Uterus (tissue), 4 donors: Measurements from ENCODE around the gene CACNA1C. TPM values are rescaled to one million over a fixed set of nuclear protein-coding genes. Genes with fewer than 3 reads are reported as not detected.
A peak's percentile ranks its signal among the peaks of the same experiment; 100 is the strongest.

Experiments
- DNase-seq, 2 donors: peaks; one replicate each; pipeline ENCODE4 v3.0.0-alpha.2; 2019 to 2020
- H3K27ac ChIP-seq, 2 donors: fragments of 200-600 bp; sonication (generic); 1 replicate in 1 of 2; 2 replicates in 1 of 2; pipeline ENCODE4 v1.5.1; 2016 to 2018
- H3K27me3 ChIP-seq, 2 donors: fragments of 200-600 bp; sonication (generic); one replicate each; pipeline ENCODE4 v1.5.1; 2018 to 2019; ENCODE audit warnings: control low read depth in 1 of 2
- H3K36me3 ChIP-seq, 2 donors: fragments of 200-600 bp; sonication (generic); one replicate each; pipeline ENCODE4 v1.5.1; 2019; ENCODE audit warnings: control low read depth in 1 of 2
- H3K4me1 ChIP-seq, 2 donors: fragments of 200-600 bp; sonication (generic); one replicate each; pipeline ENCODE4 v1.5.1; 2018 to 2019; ENCODE audit warnings: control low read depth in 1 of 2
- H3K4me3 ChIP-seq, 2 donors: fragments of 200-600 bp; sonication (generic); 1 replicate in 1 of 2; 2 replicates in 1 of 2; pipeline ENCODE4 v1.5.1; 2018 to 2019; ENCODE audit warnings: mild to moderate bottlenecking in 1 of 2
- H3K9me3 ChIP-seq, 2 donors: fragments of 200-600 bp; sonication (generic); one replicate each; pipeline ENCODE4 v1.5.1; 2019; ENCODE audit warnings: control low read depth in 1 of 2
- CTCF ChIP-seq, 4 experiments: fragments of 200-600 bp in 2 of 4; fragments of 450-650 bp in 2 of 4; sonication (generic) in 2 of 4; IDR thresholded peaks; one replicate each; pipeline ENCODE4 v1.5.1; 2016 to 2019; ENCODE audit warnings: antibody characterized with exemption in 4 of 4, mild to moderate bottlenecking in 2 of 4, moderate library complexity in 1 of 4
- POLR2A ChIP-seq, 2 donors: fragments of 450-650 bp; IDR thresholded peaks; one replicate each; pipeline ENCODE4 v1.6.1; 2016; ENCODE audit warnings: antibody characterized with exemption in 2 of 2, mild to moderate bottlenecking in 1 of 2, moderate library complexity in 1 of 2
- intact Hi-C: fragments of 100-400 bp; cut with DNase I; formaldehyde crosslinking; loops from one replicate; pipeline ENCODE4 v1.15.1; 2023; ENCODE audit warnings: low total_unique reads
- total RNA-seq, 4 donors: library from RNA; depleted of rRNA in 3 of 4; stranded (reverse); fragments of >200 nt in 3 of 4; gene quantifications; one replicate each; pipeline versions ENCODE4 v1.1.0 to v1.2.4, GENCODE V29; 2014 to 2023
- donor health status: DM: yes; HTN: yes; CAD: no.

CACNA1C gene
- total RNA-seq, 4 donors from 2014 or later = 15.9 to 121 (median 32.1) TPM

- Histone ChIP-seq H3K4me1 (no peaks in the 10 kb centered on the region), H3K27ac (no peak overlapping the region), H3K27me3 (no peaks in the 10 kb centered on the region), H3K36me3 (no peaks in the 10 kb centered on the region), H3K9me3 (no peaks in the 10 kb centered on the region), H3K4me3 (no peak overlapping the region)
- no peak for TF ChIP-seq CTCF (IDR thresholded peaks at IDR 0.05)
- TF ChIP-seq POLR2A (IDR thresholded peaks at IDR 0.05) = no peak
- intact Hi-C loops = no loop called here
- DNase-seq = no peak
Measured at GRCh38 chr12:2662524-2662923, 609.7 kb downstream of the CACNA1C start.

GRCh38 chr12:2664721-2665577 lies 612.2 kb downstream of the CACNA1C start:
- no peak for TF ChIP-seq CTCF (IDR thresholded peaks at IDR 0.05)
- no peak for TF ChIP-seq POLR2A (IDR thresholded peaks at IDR 0.05)
- peak in 1 of 2 donors; percentile 5 for DNase-seq
- no peaks in the 10 kb centered on the region for H3K27me3 ChIP-seq
- no peaks in the 10 kb centered on the region for H3K9me3 ChIP-seq
- H3K4me1 ChIP-seq = no peaks in the 10 kb centered on the region
- no peak overlapping the region for H3K27ac ChIP-seq
- intact Hi-C loops = no loop called here
- no peak overlapping the region for H3K4me3 ChIP-seq
- H3K36me3 ChIP-seq = no peaks in the 10 kb centered on the region

GRCh38 chr12:2666411-2666810 lies 613.6 kb downstream of the CACNA1C start:
- intact Hi-C loops = no loop called here
- peak in 1 of 2 donors; percentile 3 for DNase-seq
- Histone ChIP-seq H3K4me3 (no peak overlapping the region), H3K4me1 (no peaks in the 10 kb centered on the region), H3K27ac (no peak overlapping the region), H3K9me3 (no peaks in the 10 kb centered on the region), H3K27me3 (no peaks in the 10 kb centered on the region), H3K36me3 (no peaks in the 10 kb centered on the region)
- no peak for TF ChIP-seq CTCF (IDR thresholded peaks at IDR 0.05)
- no peak for TF ChIP-seq POLR2A (IDR thresholded peaks at IDR 0.05)

GRCh38 chr12:2666846-2667245 lies 614.1 kb downstream of the CACNA1C start:
- intact Hi-C loops = no loop called here
- Histone ChIP-seq H3K27me3 (no peaks in the 10 kb centered on the region), H3K27ac (no peak overlapping the region), H3K4me1 (no peaks in the 10 kb centered on the region), H3K36me3 (no peaks in the 10 kb centered on the region), H3K9me3 (no peaks in the 10 kb centered on the region), H3K4me3 (no peak overlapping the region)
- TF ChIP-seq POLR2A (IDR thresholded peaks at IDR 0.05) = no peak
- no peak for TF ChIP-seq CTCF (IDR thresholded peaks at IDR 0.05)
- peak in 1 of 2 donors; percentile 3 for DNase-seq

GRCh38 chr12:2667716-2668440 lies 615.1 kb downstream of the CACNA1C start:
- H3K36me3 ChIP-seq = no peaks in the 10 kb centered on the region
- no peaks in the 10 kb centered on the region for H3K9me3 ChIP-seq
- intact Hi-C loops = no loop called here
- H3K4me1 ChIP-seq = no peaks in the 10 kb centered on the region
- H3K27ac ChIP-seq = no peak overlapping the region
- no peak overlapping the region for H3K4me3 ChIP-seq
- no peaks in the 10 kb centered on the region for H3K27me3 ChIP-seq
- DNase-seq = peak in 1 of 2 donors; percentile 7
- TF ChIP-seq CTCF (IDR thresholded peaks at IDR 0.05) (no peak), POLR2A (IDR thresholded peaks at IDR 0.05) (no peak)
